Activated T-cell treated with anti-CD3 and anti-CD28 coated beads for 4 hours (primary cell): ENCODE measurements around the gene CCL18.
"Not testable (repeated sequence)": the region's sequence is repeated elsewhere in the genome, so short reads cannot be mapped to it uniquely, and the experiment has no call there.

Source experiments
- DNase-seq: peaks from one replicate; pipeline ENCODE4 v3.0.0-alpha.2; 2020

The CCL18 gene

GRCh38 chr17:36105781-36106492 lies 41.9 kb downstream of the CCL18 start:
- no peak for DNase-seq

- no peak for DNase-seq
Observed at GRCh38 chr17:36106493-36106835, 42.4 kb downstream of the CCL18 start.

DNA sequence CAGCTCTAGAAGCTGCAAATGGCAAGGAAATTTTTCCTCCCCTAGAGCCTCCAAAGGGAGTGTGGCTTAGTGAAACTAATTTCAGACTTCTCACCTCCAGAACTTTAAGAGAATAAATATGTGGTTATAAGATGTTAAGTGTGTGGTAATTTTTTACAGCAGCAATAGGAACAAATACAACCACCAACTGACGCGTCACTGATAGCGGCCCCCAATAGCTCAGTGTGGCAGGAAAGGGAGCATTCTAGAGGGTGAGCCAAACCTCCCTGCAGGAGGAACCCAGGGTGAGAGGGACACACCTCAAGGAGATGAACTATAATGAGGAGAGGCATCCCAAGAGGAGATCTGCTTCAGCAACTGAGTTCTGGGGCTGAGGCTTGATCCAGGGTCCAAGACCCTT lies 43.6 kb downstream of the CCL18 start:
- no peak for DNase-seq

DNA sequence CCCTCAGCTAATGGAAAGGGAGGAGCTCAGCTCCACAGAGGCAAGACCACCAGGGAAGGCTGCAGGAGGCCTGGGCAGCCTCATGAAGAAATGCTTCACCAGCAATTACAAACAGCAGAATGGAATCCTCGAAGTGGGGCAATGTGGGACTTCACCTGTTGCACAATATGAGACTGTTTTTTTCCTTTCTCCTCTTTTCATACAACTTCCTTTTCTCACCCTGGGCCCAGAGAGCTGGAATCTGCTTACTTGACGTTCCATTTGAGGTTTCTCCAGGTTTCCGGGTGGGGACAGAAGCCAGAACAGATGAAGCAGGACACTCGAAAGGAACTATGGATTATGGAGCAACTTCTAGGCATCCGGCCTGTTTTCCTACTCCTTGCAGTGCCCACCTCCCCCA lies 44.2 kb downstream of the CCL18 start:
- DNase-seq = not testable (repeated sequence)

DNA sequence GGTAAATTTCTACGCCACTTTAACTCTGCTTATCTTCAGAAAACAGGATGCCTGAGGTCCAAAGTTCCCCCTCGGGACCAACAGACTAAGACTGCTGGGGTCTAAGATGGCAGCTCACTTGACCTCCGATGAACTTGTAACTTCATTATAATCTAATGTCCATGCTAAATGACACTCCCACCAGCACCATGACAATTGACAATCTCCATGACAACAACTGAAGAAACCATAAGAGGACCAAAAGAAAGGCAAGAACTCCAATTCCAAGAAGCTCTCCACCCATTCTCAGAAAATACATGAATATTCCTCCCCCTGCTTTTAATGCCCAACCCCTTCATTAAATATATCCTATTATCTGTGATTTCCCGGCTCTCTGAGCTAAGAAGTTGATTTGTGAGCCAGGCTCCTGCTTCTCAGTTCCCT lies 47.0 kb downstream of the CCL18 start:
- no peak for DNase-seq

DNA sequence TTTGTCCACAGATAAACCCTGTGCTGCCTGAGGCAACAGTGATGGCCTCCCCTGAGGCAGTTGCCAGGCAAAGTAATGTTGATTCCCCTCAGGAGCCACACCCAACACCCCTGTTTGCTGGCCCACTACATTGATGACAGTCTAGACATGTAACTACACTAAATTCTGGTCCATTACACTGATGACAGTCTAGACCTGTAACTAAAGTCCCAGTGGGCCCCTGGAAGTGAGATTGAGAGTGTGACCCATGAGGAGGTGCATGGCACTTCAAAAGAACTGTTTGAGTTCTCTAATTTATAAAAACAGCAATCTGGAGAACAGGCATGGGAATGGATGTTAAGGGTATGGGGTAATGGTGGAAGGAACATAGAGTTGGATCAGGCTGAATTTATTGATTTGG lies 48.5 kb downstream of the CCL18 start:
- DNase-seq = no peak

- DNase-seq = not testable (repeated sequence)
Observed at GRCh38 chr17:36113131-36113530, 49.1 kb downstream of the CCL18 start.

GRCh38 chr17:36114971-36115648 lies 51.0 kb downstream of the CCL18 start:
- not testable (repeated sequence) for DNase-seq

DNA sequence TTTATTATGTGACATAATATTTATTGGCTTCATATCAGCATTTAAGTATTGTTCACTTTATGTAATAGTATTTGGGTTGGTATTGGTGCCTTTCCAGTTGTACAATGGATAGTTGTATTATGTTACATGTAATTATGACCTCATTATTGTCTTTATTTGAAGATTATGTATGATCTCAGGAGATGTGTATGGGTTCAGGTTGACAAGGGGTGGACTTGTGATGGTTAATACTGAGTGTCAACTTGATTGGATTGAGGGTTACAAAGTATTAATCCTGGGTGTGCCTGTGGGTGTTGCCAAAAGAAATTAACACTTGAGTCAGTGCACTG lies 51.5 kb downstream of the CCL18 start:
- not testable (repeated sequence) for DNase-seq

- DNase-seq = no peak
Observed at GRCh38 chr17:36117505-36118382, 53.7 kb downstream of the CCL18 start.

DNA sequence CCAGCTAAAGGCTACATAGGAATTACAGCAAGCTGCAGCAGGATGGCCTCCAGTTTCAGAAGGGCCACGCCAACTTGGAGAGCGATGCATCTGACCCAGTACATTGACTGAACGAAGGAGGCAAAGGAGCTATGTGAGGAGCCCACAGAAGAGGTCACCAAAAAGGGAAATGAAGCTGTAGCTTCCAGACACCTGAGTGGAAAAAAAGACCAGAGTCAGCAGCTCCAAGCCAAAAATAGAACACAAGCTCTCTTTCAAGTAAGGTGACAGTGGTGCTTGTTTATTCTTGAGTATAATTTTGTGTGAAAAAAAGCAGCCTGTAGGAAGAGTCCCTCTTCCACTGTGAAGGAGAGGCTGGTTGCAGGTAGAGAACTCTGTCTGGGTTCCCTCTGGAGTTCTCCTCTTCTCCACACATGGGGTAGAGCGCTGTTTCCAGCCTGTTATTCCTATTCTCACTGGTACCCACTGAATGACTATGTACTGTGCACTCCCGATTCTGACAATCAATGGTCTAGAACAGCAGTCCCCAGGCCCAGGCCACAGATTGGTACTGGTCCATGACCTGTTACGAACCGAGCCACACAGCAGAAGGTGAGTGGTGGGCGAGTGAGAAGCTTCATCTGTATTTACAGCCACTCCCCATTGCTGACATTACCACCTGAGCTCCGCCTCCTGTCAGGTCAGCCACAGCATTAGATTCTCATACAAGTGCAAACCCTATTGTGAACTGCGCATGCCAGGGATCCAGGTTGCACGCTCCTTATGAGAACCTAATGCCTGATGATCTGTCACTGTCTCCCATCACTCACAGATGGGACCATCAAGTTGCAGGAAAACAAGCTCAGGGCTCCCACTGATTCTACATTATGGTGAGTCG lies 54.6 kb downstream of the CCL18 start:
- DNase-seq = no peak

DNA sequence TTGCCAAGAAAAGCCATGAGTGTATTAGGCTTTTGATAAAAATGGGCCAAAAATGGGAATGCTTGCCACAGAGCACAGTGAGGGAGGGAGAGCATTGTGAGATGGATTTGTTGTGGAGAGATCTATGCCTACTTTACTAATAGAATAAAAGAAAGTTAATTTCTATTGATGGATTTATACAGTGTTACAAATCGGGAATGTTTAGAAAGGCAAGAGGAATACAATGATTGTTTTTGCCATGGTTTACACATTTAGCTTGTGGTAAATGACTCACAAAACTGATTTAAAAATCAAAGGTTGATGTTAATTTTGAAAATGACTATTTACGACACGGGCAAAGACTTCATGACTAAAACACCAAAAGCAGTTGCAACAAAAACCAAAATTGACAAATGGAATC lies 56.1 kb downstream of the CCL18 start:
- no peak for DNase-seq

DNA sequence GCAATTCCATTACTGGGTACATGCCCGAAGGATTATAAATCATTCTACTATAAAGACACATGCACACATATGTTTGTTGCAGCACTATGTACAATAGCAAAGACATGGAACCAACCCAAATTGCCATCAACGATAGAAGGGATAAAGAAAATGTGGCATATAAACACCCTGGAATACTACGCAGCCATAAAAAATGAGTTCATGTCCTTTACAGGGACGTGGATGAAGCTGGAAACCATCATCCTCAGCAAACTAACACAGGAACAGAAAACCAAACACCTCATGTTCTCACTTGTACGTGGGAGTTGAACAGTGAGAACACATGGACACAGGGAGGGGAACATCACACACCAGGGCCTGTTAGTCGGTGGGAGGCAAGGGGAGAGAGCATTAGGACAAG lies 57.0 kb downstream of the CCL18 start:
- not testable (repeated sequence) for DNase-seq
